Mammary epithelial cell (primary cell): Measurements from ENCODE around the gene TAGLN2.

Experiments used
- EZH2 ChIP-seq: IDR thresholded peaks from 2 replicates; pipeline ENCODE4 v1.6.1; 2012; ENCODE audit warnings: low read length, inconsistent platforms, borderline replicate concordance
- TF ChIP-seq, protein P1 (sequence below), 2 donors: IDR thresholded peaks in 1 of 2; conservative IDR thresholded peaks in 1 of 2; 2 replicates each; pipeline ENCODE4 v1.5.1; 2011 to 2012; ENCODE audit warnings: inconsistent platforms in 2 of 2, low read length in 2 of 2, mild to moderate bottlenecking in 2 of 2, control low read depth in 1 of 2, low read depth in 1 of 2; ENCODE audit not compliant: insufficient read depth in 1 of 2; ENCODE audit errors: extremely low read depth in 1 of 2

DNA sequence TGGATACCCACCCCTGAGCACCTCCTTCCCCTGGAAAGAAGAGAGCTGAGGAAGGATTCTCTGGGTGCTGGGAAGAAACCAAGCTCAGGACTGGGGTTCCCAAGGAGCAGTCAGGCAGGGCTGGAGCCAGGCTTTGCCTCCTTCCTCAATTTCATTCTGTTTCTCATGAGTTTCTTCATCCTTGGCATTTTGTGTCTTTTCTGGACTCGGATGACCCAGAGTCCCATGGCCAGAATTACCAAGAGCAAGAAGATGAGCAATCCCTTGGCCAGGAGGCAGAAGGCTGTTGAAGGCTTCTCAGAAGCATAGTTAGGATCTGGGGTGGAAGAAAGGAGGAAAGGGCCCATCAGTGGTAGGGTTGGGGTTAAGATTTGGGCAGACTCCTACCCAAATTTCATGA lies 26.2 kb upstream of the TAGLN2 start:
- TF ChIP-seq, protein P1, sequence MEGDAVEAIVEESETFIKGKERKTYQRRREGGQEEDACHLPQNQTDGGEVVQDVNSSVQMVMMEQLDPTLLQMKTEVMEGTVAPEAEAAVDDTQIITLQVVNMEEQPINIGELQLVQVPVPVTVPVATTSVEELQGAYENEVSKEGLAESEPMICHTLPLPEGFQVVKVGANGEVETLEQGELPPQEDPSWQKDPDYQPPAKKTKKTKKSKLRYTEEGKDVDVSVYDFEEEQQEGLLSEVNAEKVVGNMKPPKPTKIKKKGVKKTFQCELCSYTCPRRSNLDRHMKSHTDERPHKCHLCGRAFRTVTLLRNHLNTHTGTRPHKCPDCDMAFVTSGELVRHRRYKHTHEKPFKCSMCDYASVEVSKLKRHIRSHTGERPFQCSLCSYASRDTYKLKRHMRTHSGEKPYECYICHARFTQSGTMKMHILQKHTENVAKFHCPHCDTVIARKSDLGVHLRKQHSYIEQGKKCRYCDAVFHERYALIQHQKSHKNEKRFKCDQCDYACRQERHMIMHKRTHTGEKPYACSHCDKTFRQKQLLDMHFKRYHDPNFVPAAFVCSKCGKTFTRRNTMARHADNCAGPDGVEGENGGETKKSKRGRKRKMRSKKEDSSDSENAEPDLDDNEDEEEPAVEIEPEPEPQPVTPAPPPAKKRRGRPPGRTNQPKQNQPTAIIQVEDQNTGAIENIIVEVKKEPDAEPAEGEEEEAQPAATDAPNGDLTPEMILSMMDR (conservative IDR thresholded peaks at IDR 0.05 in 1 of 2, IDR thresholded peaks at IDR 0.05 in 1 of 2; ENCODE audit: extremely low read depth in 1 of 2, insufficient read depth in 1 of 2, low read depth in 1 of 2, low read length in 2 of 2), result no peak
- TF ChIP-seq EZH2, result no peak
